ENCODE measurements around the gene GABRA4.

GABRA4 gene

GRCh38 chr4:46934726-46935125, 58.7 kb downstream of the GABRA4 start:
- H3K27me3 Mint-ChIP-seq (ENCODE audit: low read depth, poor library complexity), result peaks cover 10% of the 10 kb centered on the region
- DNase-seq, result no peak
- no peaks in the 10 kb centered on the region for H3K4me1 Mint-ChIP-seq
- no peak overlapping the region for H3K4me3 Mint-ChIP-seq
- no peaks in the 10 kb centered on the region for H3K36me3 Mint-ChIP-seq (ENCODE audit: low read depth)
- no peak overlapping the region for H3K27ac Mint-ChIP-seq
- H3K9me3 Mint-ChIP-seq, result no peaks in the 10 kb centered on the region
- TF ChIP-seq, protein P1, sequence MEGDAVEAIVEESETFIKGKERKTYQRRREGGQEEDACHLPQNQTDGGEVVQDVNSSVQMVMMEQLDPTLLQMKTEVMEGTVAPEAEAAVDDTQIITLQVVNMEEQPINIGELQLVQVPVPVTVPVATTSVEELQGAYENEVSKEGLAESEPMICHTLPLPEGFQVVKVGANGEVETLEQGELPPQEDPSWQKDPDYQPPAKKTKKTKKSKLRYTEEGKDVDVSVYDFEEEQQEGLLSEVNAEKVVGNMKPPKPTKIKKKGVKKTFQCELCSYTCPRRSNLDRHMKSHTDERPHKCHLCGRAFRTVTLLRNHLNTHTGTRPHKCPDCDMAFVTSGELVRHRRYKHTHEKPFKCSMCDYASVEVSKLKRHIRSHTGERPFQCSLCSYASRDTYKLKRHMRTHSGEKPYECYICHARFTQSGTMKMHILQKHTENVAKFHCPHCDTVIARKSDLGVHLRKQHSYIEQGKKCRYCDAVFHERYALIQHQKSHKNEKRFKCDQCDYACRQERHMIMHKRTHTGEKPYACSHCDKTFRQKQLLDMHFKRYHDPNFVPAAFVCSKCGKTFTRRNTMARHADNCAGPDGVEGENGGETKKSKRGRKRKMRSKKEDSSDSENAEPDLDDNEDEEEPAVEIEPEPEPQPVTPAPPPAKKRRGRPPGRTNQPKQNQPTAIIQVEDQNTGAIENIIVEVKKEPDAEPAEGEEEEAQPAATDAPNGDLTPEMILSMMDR (IDR thresholded peaks at IDR 0.05), result no peak

DNA sequence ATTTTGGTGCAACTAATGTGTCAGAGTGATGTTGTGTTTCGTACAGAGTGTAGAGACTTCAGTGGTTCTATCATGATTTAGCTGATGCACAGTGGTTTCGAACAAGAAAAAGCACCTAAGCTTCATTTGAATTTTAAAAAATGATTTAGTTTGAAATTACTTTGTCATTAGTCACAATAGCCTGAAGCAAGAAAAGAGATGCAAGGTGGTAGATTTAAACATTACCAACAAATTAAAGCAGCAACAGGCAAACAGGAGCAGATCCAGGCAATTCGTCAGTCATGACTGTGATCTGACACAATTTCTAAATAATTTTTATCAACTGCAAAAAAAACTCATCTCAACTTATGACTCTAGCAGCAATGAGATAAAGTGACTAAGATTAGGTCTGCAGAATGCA, 59.7 kb downstream of the GABRA4 start:
- TF ChIP-seq, protein P1 (IDR thresholded peaks at IDR 0.05), result no peak
- Mint-ChIP-seq H3K36me3 (ENCODE audit: low read depth) (no peaks in the 10 kb centered on the region), H3K27ac (no peak overlapping the region), H3K9me3 (no peaks in the 10 kb centered on the region), H3K4me3 (no peak overlapping the region), H3K27me3 (ENCODE audit: low read depth, poor library complexity) (peaks cover 10% of the 10 kb centered on the region), H3K4me1 (no peaks in the 10 kb centered on the region)
- DNase-seq, result no peak

DNA sequence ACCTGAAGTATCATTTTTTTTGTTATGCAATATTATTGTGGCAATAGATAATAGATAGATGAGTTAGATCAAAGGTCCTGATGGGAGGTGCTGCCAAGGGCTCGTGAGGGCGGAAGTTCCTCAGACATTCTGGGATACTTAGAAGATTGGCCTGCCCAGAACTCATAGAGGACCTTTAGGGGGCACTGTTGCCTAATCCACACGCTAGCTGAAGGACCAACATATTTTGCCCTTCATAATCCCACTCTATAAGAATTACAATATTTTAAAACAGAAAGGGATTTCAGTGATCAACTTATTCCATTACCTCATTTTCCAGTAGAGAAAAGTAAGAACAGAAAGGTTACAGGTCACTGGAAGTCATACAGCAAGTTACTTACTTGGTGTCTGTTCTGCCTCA, 61.4 kb downstream of the GABRA4 start:
- TF ChIP-seq, protein P1 (IDR thresholded peaks at IDR 0.05), result peak; percentile 61
- Mint-ChIP-seq H3K36me3 (ENCODE audit: low read depth) (no peaks in the 10 kb centered on the region), H3K4me3 (no peak overlapping the region), H3K27me3 (ENCODE audit: low read depth, poor library complexity) (peaks cover 13% of the 10 kb centered on the region), H3K27ac (no peak overlapping the region), H3K4me1 (no peaks in the 10 kb centered on the region), H3K9me3 (no peaks in the 10 kb centered on the region)
- peak; percentile 46 for DNase-seq

GRCh38 chr4:46930891-46931290, 62.5 kb downstream of the GABRA4 start:
- no peak for DNase-seq
- H3K9me3 Mint-ChIP-seq, result no peaks in the 10 kb centered on the region
- no peaks in the 10 kb centered on the region for H3K36me3 Mint-ChIP-seq (ENCODE audit: low read depth)
- H3K27me3 Mint-ChIP-seq (ENCODE audit: low read depth, poor library complexity), result peaks cover 9% of the 10 kb centered on the region
- no peak overlapping the region for H3K27ac Mint-ChIP-seq
- H3K4me1 Mint-ChIP-seq, result no peaks in the 10 kb centered on the region
- TF ChIP-seq, protein P1 (IDR thresholded peaks at IDR 0.05), result no peak
- no peak overlapping the region for H3K4me3 Mint-ChIP-seq

- Mint-ChIP-seq H3K36me3 (ENCODE audit: low read depth) (no peaks in the 10 kb centered on the region), H3K9me3 (no peaks in the 10 kb centered on the region), H3K27me3 (ENCODE audit: low read depth, poor library complexity) (peaks cover 9% of the 10 kb centered on the region), H3K27ac (no peak overlapping the region), H3K4me3 (no peak overlapping the region), H3K4me1 (no peaks in the 10 kb centered on the region)
- DNase-seq, result no peak
- TF ChIP-seq, protein P1 (IDR thresholded peaks at IDR 0.05), result no peak
Observed at GRCh38 chr4:46927201-46927600, 66.2 kb downstream of the GABRA4 start.

DNA sequence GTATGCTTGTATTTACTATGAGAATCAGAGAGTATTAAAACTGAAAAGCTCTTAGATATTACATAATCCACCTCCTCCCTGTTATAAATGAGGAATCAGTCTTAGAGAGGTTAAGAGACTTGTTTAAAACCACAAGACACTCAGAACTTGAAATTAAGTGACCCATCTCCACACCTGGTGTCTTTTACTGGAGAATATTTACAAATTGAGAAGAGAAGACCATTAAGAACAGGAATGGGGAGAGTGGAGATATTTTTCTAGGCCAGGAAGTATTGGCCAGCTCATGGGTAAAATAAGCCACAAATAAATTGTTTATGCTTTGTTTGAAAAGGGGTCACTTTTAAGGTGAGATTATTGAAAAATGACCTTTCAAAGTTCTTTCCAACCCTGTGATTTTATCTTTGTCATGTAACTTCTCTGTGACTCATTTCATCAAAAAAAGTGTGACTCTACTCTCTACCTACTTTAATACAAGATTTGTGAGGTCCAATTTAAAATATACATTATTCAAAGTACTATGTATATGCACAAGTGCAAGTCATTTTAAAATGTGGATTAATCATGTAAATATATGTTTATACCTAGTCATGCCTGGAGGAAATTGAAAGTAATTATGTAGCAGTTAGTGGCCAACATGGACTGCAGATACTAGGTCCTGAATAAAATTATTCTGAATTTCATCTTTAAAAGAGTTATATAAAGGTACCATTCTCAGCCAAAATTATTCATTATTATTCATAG, 68.4 kb downstream of the GABRA4 start:
- Mint-ChIP-seq H3K27ac (no peak overlapping the region), H3K36me3 (ENCODE audit: low read depth) (no peaks in the 10 kb centered on the region), H3K4me3 (no peak overlapping the region), H3K9me3 (no peaks in the 10 kb centered on the region), H3K4me1 (no peaks in the 10 kb centered on the region), H3K27me3 (ENCODE audit: low read depth, poor library complexity) (peaks cover 3% of the 10 kb centered on the region)
- DNase-seq, result no peak
- TF ChIP-seq, protein P1 (IDR thresholded peaks at IDR 0.05), result no peak

Data from nephron progenitor cell (in vitro differentiated cells).